ENCODE results near the gene STK40. TPM values are rescaled to one million over a fixed set of nuclear protein-coding genes. Genes with fewer than 3 reads are reported as not detected.

STK40 gene
- total RNA-seq = 10 to 100 TPM; 55.6 to 67.0 TPM
- long read RNA-seq, transcript STK40-204 (11 exons, 3,621 nt) = major isoform, 10 of 37 reads
- long read RNA-seq, partial matches to known transcripts = 19 of 37 reads
- long read RNA-seq, other reads (novel, unspliced or antisense) = 8 of 37 reads

- ATAC-seq (peak; percentile 79), DNase-seq (peak; percentile 98 to 99)
- intact Hi-C loops (cut with DNase I, micrococcal nuclease) = no loop called here
Measured at GRCh38 chr1:36385410-36386264, at the start of gene STK40. TSS of gene STK40 (minus strand) at chr1:36385924. CDS start at chr1:36361332, 24,592 bp downstream.

DNA sequence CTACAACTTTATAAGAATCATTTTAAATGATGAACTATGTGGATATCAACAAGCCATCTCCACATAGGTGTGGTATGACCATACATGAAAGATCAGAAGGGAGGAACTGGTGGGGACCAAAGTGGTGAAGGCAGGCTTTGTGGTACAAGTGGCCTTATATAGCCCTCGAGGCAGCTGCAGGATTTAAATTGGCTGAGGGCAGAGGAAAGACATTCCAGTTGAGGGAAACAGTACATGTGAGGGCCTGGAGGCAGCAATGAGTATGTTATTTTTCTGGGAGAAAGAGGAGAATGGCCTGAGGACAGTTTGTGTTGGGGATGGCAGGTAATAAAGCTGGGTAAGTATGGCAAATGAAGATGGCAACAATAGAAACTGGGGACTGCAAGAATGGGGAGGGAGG is 47.4 kb upstream of the STK40 start:
- DNase-seq (no peak), ATAC-seq (no peak)
- intact Hi-C loops (cut with DNase I, micrococcal nuclease) = no loop called here

DNA sequence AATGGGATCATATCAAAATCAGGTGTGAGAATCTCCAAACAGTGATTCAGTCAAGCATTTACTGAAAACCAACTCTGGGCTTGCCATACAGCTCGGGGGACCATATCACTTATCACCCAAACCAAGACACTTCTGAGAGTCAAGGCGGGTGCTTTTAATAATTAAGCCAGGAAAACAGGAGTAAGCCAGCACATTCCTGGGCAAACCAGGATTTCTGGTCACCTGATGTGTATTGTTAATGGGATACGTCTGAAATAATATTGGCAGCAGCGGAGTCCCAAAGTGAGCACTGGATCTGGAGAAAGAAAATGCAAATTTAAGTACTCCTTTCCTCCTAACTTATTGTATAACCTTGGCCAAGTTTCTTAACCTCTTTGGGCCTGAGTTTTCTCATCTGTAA is 46.9 kb upstream of the STK40 start:
- intact Hi-C loops (cut with DNase I, micrococcal nuclease) = no loop called here
- ATAC-seq (no peak), DNase-seq (no peak)

DNA sequence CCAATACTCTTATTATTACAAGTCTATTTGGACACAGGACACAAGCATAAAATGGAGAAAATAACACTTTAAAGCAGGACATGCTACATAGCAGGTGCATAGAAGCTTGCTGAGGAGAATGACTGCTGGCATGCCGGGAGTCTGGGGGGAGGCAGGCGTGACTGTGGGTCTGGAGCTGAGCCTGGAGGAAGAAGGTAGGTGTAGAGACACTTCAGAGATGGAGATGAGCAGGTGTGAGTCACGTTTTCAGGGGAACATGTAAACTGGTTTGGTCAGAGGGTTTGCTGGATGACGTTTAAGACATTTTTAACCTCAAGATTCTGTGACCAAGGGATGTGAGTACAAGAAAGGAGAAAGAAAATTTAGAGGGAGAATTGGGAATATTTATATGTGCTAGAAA is 40.1 kb upstream of the STK40 start:
- ATAC-seq = no peak
- intact Hi-C loops (cut with DNase I, micrococcal nuclease) = no loop called here
- no peak for DNase-seq

DNA sequence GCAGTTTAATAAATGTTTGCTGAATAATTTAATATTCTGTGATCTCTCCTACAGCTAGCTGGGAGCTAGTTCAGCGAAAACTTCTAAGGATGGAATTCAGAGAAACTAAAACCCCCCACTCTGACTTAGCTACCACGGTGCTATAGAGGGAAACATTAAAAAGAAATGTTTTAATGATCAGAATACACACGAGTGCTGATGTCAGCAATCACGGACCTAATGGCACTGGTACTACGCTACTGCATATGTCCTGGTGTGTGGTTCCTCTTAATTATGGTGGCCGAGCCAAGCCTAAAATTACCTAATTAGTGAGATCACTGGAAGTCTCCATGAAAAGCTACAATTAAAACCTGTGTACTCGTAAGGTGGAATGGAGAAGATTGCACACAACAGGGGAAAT is 35.9 kb upstream of the STK40 start:
- intact Hi-C loops (cut with DNase I, micrococcal nuclease) = loop anchor here in 1 of 2 donors (5.0 kb wide), 1 partner anchor 79 kb away; no protein-coding TSS in a partner anchor

GRCh38 chr1:36420836-36421317 is 35.2 kb upstream of the STK40 start:
- DNase-seq (peak; percentile 75 to 92), ATAC-seq (peak; percentile 91)
- intact Hi-C loops (cut with DNase I, micrococcal nuclease) = loop anchor here in 1 of 2 donors (5.0 kb wide), 1 partner anchor 79 kb away; no protein-coding TSS in a partner anchor

More for the DNA sequence above, 35.9 kb upstream of the STK40 start:
- ATAC-seq (no peak), DNase-seq (no peak)

GRCh38 chr1:36420409-36420808 is 34.7 kb upstream of the STK40 start:
- intact Hi-C loops (cut with DNase I, micrococcal nuclease) = loop anchor here in 1 of 2 donors (5.0 kb wide), 1 partner anchor 78 kb away; no protein-coding TSS in a partner anchor
- DNase-seq = no peak
- no peak for ATAC-seq

GRCh38 chr1:36419569-36419968 is 33.8 kb upstream of the STK40 start:
- no peak for DNase-seq
- intact Hi-C loops (cut with DNase I, micrococcal nuclease) = no loop called here

GRCh38 chr1:36419140-36419539 is 33.4 kb upstream of the STK40 start:
- ATAC-seq (no peak), DNase-seq (no peak)
- intact Hi-C loops (cut with DNase I, micrococcal nuclease) = no loop called here

More at GRCh38 chr1:36419569-36419968, 33.8 kb upstream of the STK40 start:
- ATAC-seq = no peak

DNA sequence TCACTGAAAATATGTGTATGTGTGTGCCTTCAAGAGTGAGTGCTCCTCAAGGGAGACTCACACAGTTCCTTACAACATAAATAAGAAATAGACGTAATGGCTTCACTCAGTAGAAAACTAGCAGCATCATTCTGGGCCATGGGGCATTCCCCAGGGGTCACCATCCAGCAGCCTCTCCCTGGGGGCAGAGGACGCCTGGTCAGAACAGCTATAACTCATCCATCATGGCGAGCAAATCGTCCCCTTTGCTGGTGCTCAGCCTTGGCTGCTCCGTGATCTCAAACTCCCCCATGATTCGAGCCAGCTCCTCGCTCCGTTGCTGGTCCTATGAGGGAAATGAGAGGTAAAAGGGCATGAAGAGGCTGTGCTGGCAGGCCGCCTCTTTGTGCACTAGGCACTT is 32.2 kb upstream of the STK40 start:
- ATAC-seq = no peak

GRCh38 chr1:36415661-36416326 is 30.1 kb upstream of the STK40 start:
- ATAC-seq (peak; percentile 79), DNase-seq (no peak)
- intact Hi-C loops (cut with DNase I, micrococcal nuclease) = no loop called here

More for the DNA sequence above, 32.2 kb upstream of the STK40 start:
- intact Hi-C loops (cut with DNase I, micrococcal nuclease) = no loop called here
- no peak for DNase-seq

GRCh38 chr1:36414384-36414783 is 28.7 kb upstream of the STK40 start:
- ATAC-seq (no peak), DNase-seq (no peak)
- intact Hi-C loops (cut with DNase I, micrococcal nuclease) = no loop called here

- intact Hi-C loops (cut with DNase I, micrococcal nuclease) = no loop called here
- peak; percentile 50 for ATAC-seq
- no peak for DNase-seq
Measured at GRCh38 chr1:36411674-36412648, 26.2 kb upstream of the STK40 start.

DNA sequence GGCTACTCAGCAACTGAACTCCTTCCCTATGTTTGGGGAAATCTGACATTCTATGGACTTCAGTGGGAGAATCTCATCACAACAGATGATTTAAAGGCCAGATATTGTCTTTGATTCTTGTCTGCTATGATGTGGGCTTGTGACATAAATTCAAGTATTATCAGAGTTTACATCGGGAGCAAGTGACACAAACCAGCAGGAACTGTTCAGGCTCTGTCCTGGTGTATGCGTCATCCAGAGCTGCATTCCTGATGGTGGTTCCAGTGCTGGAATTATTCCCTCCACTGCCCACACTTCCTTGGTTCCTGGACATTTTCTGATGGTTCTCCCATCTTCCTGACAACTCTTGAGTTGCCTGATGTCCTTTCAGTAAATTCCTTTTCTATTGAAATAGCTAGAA is 22.8 kb upstream of the STK40 start:
- no peak for DNase-seq
- intact Hi-C loops (cut with DNase I, micrococcal nuclease) = no loop called here
- no peak for ATAC-seq

DNA sequence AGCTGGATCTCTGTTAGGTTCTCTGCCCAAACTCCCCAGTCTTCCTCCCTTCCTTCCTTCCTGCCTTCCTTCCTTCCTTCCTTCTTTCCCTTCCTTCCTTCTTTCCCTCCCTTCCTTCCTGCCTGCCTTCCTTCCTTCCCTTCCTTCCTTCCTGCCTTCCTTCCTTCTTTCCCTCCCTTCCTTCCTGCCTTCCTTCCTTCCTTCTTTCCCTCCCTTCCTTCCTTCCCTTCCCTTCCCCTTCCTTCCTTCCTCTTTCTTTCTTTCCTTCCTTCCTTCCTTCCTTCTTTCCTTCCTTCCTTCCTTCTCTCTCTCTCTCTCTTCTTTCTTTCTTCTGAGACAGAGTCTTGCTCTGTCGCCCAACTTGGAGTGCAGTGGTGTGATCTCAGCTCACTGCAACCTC is 20.7 kb upstream of the STK40 start:
- DNase-seq (no peak), ATAC-seq (no peak)
- intact Hi-C loops (cut with DNase I, micrococcal nuclease) = no loop called here

GRCh38 chr1:36402504-36402890 is 16.8 kb upstream of the STK40 start:
- no peak for ATAC-seq
- intact Hi-C loops (cut with DNase I, micrococcal nuclease) = no loop called here
- DNase-seq = no peak

- ATAC-seq (no peak), DNase-seq (no peak)
- intact Hi-C loops (cut with DNase I, micrococcal nuclease) = no loop called here
Measured at GRCh38 chr1:36401602-36402503, 16.1 kb upstream of the STK40 start.
